Activated T-helper 17 cell treated with anti-CD3 and anti-CD28 coated beads, Interleukin-2, amount 50 U/mL, for 72 hours (primary cell): ENCODE data around the gene GHDC. TPM values are rescaled to one million over a fixed set of nuclear protein-coding genes. Genes with fewer than 3 reads are reported as not detected.

Experiments used
- ATAC-seq: fragments of 150-1000 bp; cut with Tn5 transposase; replicated peaks from 2 replicates; pipeline ENCODE4 v1.10.0; 2021; ENCODE audit warnings: mild to moderate bottlenecking, moderate library complexity
- H3K27ac Mint-ChIP-seq: one replicate; pipeline ENCODE4 v1.8.0; 2022; ENCODE audit warnings: mixed read lengths
- H3K27me3 Mint-ChIP-seq: one replicate; pipeline ENCODE4 v1.8.0; 2022; ENCODE audit warnings: mixed read lengths
- H3K36me3 Mint-ChIP-seq: one replicate; pipeline ENCODE4 v1.8.0; 2022; ENCODE audit warnings: low read depth, mild to moderate bottlenecking, mixed read lengths
- H3K4me1 Mint-ChIP-seq: one replicate; pipeline ENCODE4 v1.8.0; 2022; ENCODE audit warnings: mixed read lengths
- H3K4me3 Mint-ChIP-seq: one replicate; pipeline ENCODE4 v1.8.0; 2022; ENCODE audit warnings: mild to moderate bottlenecking, mixed read lengths
- H3K9me3 Mint-ChIP-seq: one replicate; pipeline ENCODE4 v1.8.0; 2022; ENCODE audit warnings: mixed read lengths
- total RNA-seq, 2 donors: library from RNA; stranded (reverse); gene quantifications; one replicate each; pipeline ENCODE4 v1.2.3, GENCODE V29; 2022

Gene GHDC
- total RNA-seq, 2 donors from 2014 or later = 19.6 to 24.5 TPM

DNA sequence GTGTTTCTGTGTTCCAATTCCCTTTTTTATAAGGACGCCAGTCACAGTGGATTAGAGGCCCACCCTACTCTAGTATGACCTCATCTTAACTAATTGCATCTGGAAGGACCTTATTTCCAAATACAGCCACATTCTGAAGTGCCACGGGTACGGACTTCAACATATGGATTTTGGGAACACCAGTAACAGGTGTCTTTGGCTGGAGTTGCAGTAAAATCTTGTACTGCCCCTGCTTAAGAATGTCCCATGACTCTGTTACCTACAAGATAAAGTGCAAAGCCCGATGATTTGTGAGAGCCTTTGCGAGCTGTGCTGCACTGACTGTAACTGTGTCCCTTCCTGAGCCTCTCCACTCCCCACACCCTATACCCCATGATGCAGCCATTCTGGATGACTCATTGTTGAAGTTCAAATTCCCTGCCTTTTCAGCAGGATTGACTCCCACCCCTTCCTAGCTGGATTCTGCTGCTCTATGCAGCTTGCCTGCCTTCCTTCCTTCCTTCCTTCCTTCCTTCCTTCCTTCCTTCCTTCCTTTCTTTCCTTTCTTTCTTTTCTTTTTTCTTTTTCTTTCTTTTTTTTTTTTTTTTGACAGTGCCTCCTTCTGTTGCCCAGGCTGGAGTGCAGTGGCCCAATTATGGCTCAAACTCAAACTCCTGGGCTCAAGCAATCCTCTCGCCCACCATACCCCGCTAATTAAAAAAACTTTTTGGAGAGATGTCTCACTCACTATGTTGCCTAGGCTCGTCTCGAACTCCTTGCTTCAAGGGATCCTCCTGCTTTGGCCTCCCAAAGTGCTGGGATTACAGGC lies 11.2 kb downstream of the GHDC start:
- Mint-ChIP-seq H3K27me3 (no peaks in the 10 kb centered on the region), H3K4me3 (peak overlapping the region; percentile 85), H3K36me3 (no peaks in the 10 kb centered on the region), H3K4me1 (peaks cover 26% of the 10 kb centered on the region), H3K9me3 (no peaks in the 10 kb centered on the region), H3K27ac (peak overlapping the region; percentile 82)
- ATAC-seq = no peak

DNA sequence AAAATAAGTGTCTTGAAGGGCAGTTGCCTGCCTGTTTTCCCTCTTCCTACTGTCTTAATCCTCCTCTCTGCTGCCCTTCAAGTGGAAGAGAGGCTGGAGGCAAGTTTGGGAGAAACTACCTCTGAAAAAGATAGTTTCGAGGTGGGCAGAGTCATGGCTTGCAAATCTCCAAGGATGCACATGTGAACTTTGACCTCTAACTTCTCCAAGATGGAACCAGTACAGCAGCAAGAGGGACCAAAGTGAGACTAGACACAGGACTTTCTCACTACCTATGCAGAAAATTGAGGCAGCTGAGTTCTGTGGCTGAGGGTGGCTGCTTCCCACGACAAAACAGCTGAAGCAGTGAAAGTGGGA lies 12.5 kb downstream of the GHDC start:
- no peak overlapping the region for H3K27ac Mint-ChIP-seq
- ATAC-seq = no peak
- H3K27me3 Mint-ChIP-seq = no peaks in the 10 kb centered on the region
- H3K4me3 Mint-ChIP-seq = peak overlapping the region; percentile 85
- peaks cover 26% of the 10 kb centered on the region for H3K4me1 Mint-ChIP-seq
- H3K36me3 Mint-ChIP-seq = no peaks in the 10 kb centered on the region
- H3K9me3 Mint-ChIP-seq = no peaks in the 10 kb centered on the region

DNA sequence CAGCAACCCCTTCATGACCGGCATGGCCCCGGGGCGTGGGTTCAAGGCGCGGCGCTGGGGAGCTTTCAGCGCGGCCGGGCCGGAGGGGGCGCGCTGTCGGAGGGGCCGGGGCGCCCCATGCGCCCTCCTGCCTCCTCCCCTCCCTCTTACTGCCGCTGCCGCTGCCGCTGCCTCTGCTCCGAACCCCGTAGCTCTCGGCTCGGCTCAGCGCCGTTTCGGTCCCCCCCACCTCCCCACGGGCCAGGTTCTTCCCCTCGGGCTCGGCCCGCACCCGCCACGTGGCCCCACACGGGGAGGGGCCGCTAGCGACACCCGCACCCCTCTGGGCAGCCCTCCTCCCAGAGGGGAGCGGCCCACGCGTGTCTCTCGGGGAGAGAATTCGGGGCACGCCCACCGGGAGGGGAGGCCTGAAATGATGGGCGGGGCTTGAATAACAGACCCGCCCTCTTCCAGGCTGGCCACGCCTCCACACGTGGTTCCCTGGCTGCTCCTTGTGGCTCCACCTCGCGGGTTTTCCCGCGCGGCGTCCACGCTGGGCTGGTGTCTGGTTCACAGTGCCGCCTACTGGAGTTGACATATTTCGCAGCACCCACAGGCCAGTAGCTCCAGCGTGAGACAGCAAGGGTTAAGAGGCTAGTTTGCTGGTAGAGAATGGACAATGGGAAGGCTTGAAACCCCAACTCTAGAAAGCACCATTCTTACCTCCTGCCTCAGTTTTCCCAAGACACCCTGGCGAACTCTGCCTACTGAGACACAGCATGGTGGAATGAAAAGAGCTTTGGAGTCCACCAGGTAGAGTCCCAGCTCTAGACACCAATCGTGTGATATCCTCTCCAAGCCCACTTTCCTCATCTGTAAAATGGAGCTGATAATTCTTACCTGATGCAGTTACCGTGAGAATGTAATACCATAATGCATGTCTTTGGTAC lies 13.1 kb downstream of the GHDC start, which contains the start of gene KCNH4:
TSS of gene KCNH4 (minus strand) at position 221 of the 929 bp plus-strand sequence. CDS start at position 24, 197 bp downstream.
- H3K9me3 Mint-ChIP-seq = no peaks in the 10 kb centered on the region
- no peaks in the 10 kb centered on the region for H3K36me3 Mint-ChIP-seq
- no peaks in the 10 kb centered on the region for H3K27me3 Mint-ChIP-seq

DNA sequence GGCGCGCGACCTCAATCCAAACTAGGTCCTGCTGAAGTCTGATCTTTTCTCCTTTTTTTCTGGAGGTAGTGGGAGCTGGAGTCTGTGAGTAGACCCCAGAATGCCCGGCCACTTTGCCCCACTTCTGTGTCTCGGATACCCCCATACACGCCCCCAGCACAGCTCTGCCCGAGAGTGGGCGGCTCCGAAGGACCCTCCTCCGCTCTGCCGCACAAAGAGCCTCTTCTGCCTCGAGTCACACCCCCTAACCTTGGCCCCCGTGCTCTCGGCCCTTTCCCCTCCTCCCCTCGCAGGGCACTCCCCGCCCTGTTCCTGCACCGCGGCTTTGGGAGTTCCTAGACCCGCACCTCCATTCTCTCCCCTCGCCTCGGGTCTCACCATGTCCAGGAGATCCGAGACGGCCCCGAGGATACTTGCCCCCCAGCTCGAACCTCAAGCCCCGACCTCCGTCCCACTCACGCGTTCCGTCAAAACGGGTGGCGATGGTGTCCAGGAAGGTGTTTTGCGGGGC lies 13.8 kb downstream of the GHDC start:
- peak overlapping the region; percentile 85 for H3K4me3 Mint-ChIP-seq
- H3K9me3 Mint-ChIP-seq = no peaks in the 10 kb centered on the region
- no peaks in the 10 kb centered on the region for H3K27me3 Mint-ChIP-seq
- H3K27ac Mint-ChIP-seq = no peak overlapping the region
- peaks cover 26% of the 10 kb centered on the region for H3K4me1 Mint-ChIP-seq
- peaks cover 5% of the 10 kb centered on the region for H3K36me3 Mint-ChIP-seq
- no peak for ATAC-seq

More for the DNA sequence above, 13.1 kb downstream of the GHDC start, which contains the start of gene KCNH4:
- H3K27ac Mint-ChIP-seq = no peak within 1 kb of the TSS
- ATAC-seq = peak; percentile 60
- peak within 1 kb of the TSS; percentile 85 for H3K4me3 Mint-ChIP-seq
- H3K4me1 Mint-ChIP-seq = peaks cover 26% of the 10 kb centered on the region

DNA sequence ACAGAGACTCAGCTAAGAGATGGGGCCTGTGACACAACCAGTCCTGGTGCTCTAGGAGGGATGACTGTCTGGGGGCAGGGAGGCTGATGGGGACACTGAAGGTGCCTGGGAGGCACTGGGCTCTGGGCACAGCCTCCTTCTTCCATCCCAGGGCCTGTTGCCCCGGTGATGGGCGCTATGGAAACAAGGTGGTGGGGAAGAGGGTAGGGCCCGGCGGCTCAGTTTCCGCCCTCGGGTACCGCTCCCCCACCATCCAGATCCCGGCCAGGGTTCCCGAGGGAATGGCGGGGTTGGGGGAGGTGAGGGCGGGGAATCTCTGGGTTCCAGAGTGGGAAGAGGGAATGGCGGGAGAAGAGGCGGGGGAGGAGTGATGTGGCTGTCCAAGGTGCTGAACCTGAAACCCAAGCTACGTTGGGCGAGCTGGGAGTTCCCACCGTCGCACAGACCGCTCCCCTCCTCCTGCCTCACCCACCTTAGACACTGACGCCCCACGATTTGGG lies 14.3 kb downstream of the GHDC start:
- peaks cover 5% of the 10 kb centered on the region for H3K36me3 Mint-ChIP-seq
- ATAC-seq = no peak
- no peak overlapping the region for H3K27ac Mint-ChIP-seq
- H3K27me3 Mint-ChIP-seq = no peaks in the 10 kb centered on the region
- peak overlapping the region; percentile 85 for H3K4me3 Mint-ChIP-seq
- H3K9me3 Mint-ChIP-seq = no peaks in the 10 kb centered on the region
- H3K4me1 Mint-ChIP-seq = peaks cover 26% of the 10 kb centered on the region

DNA sequence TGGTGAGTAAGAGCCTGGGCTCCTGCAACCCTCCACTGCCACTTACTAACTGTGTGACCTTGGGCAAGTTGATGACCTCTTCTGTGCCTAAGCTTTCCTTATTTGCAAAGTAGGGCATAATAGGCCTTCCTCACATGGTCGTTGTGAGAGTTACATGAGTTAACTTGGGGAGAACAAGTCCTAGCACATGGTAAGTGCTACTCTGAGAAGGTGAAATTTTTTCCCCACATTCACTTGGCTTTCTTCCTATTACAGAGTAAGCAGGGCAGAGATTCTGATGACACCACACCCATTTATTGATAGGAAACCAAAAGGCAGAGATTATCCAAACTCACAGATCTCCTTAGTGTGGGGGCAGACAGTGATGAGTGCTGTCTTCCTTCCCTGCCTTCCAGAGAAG lies 15.0 kb downstream of the GHDC start:
- H3K27me3 Mint-ChIP-seq = no peaks in the 10 kb centered on the region
- peaks cover 5% of the 10 kb centered on the region for H3K36me3 Mint-ChIP-seq
- no peak for ATAC-seq
- no peaks in the 10 kb centered on the region for H3K9me3 Mint-ChIP-seq
- H3K27ac Mint-ChIP-seq = no peak overlapping the region
- peak overlapping the region; percentile 85 for H3K4me3 Mint-ChIP-seq
- H3K4me1 Mint-ChIP-seq = peaks cover 26% of the 10 kb centered on the region

DNA sequence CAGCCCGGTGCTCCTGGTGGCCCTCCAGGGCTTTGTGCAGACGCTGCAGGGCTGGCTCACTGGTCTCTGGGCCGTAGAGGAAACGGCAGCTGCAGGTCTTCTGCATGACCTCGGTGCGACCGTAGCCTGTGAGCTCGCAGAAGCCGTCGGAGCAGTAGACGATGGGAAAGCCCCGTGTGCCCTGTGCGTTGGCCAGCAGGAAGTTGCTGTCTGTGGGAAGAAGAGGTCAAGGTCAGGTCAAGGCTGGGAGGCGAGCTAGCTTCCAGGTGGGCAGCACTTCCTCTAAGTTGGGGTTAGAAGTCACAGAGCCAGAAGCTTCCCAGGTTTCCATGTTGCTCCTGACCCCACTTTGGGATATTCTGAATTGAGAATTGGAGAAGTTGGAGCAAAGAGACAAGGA lies 15.5 kb downstream of the GHDC start:
- ATAC-seq = peak; percentile 31
- peaks cover 5% of the 10 kb centered on the region for H3K36me3 Mint-ChIP-seq
- peak overlapping the region; percentile 85 for H3K4me3 Mint-ChIP-seq
- H3K27ac Mint-ChIP-seq = no peak overlapping the region
- H3K27me3 Mint-ChIP-seq = no peaks in the 10 kb centered on the region
- H3K4me1 Mint-ChIP-seq = peaks cover 25% of the 10 kb centered on the region
- H3K9me3 Mint-ChIP-seq = no peaks in the 10 kb centered on the region

DNA sequence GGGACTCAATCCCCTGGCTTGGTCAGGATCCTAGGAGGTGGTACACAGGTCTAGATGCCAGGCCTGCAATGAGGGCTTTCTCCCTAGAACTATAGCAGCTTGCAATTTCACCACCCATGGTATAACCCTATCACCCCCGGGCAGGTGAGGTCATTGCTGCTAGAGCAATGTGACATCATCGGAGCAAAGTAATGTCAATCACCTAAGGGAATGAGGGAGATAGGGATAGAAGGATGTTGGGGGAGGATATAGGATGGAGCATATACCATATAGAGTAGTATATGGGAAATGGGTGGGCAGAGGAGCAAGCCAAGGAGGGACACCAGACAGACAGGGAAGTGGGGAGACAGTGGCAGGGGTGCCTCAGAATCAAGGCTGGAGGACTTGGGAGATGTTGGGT lies 16.6 kb downstream of the GHDC start:
- no peak overlapping the region for H3K4me3 Mint-ChIP-seq
- H3K27me3 Mint-ChIP-seq = no peaks in the 10 kb centered on the region
- H3K9me3 Mint-ChIP-seq = no peaks in the 10 kb centered on the region
- peaks cover 5% of the 10 kb centered on the region for H3K36me3 Mint-ChIP-seq
- peaks cover 19% of the 10 kb centered on the region for H3K4me1 Mint-ChIP-seq
- ATAC-seq = no peak
- H3K27ac Mint-ChIP-seq = no peak overlapping the region

DNA sequence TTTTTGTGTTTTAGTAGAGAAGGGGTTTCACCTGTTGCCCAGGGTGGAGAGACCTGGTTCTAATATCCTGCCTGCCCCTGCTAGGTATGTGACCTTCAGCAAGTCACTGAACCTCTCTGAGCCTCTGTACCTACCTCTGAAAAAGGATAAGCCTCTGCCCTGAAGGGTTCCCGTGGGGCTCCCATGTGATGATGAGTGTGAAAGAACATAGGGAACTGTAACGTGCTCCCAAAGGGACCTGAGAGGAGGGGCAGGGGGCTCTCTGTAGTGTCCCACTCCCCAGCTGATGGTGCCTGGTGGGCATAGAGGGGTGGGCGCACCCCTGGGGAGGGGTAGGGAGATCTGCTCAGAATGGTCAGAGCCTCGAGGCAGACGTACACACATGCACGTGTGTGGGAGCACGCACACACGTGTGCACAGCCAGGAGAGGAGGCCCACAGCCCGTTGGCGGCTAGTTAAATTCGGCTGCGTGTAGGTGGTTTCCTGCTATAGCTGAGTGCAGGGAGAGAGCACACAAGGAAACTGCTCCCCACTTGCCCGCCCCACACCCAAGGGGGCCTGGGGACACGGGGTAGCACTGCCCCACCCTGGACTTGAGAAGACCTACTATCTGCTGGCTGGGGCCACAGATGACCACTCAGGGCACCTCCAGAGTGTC lies 20.0 kb downstream of the GHDC start:
- Mint-ChIP-seq H3K27ac (no peak overlapping the region), H3K4me3 (no peak overlapping the region), H3K27me3 (no peaks in the 10 kb centered on the region), H3K36me3 (peaks cover 5% of the 10 kb centered on the region), H3K9me3 (no peaks in the 10 kb centered on the region), H3K4me1 (peaks cover 10% of the 10 kb centered on the region)
- ATAC-seq = peak; percentile 11

DNA sequence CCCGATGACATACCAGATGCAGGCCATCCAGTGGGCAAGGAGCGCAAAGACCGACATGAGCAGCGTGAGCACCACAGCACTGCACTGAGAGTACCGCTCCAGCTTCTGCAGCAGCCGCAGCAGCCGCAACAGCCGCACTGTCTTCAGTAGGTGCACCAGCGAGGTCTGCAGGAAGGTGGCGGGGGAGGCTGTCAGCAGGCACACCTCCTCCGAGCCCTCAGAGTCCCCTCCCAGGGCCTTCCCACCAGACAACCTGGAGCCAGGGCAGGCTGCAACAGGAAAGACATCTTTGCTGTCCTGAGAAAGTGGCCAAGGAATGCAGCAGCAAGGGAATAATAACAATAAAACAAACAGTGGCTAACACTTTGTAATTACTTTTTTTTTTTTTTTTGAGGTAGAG lies 22.5 kb downstream of the GHDC start:
- Mint-ChIP-seq H3K27me3 (no peaks in the 10 kb centered on the region), H3K36me3 (peaks cover 5% of the 10 kb centered on the region), H3K9me3 (no peaks in the 10 kb centered on the region), H3K4me3 (no peak overlapping the region), H3K27ac (no peak overlapping the region), H3K4me1 (peaks cover 3% of the 10 kb centered on the region)
- no peak for ATAC-seq

DNA sequence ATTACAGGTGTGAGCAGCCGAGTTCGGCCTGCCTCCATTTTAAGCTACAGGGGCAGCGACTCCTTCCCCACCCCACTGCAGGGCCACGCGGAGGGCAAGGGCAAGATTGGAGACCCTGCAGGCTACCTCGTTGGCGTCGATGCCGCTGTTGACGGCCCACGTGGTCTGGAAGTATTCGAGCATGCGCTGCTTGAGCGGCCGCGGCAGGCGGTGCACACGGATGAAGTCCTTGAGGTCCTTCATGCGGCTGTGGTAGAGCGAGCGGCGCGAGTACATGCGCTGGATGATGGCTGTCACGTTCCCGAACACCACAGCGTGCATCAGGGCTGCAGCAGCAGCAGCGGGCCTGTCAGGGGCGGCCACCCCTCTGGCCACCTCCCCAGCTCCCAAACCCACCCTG lies 24.9 kb downstream of the GHDC start:
- Mint-ChIP-seq H3K27me3 (no peaks in the 10 kb centered on the region), H3K36me3 (no peaks in the 10 kb centered on the region), H3K27ac (no peak overlapping the region), H3K4me3 (no peak overlapping the region), H3K9me3 (no peaks in the 10 kb centered on the region), H3K4me1 (peaks cover 3% of the 10 kb centered on the region)
- no peak for ATAC-seq

DNA sequence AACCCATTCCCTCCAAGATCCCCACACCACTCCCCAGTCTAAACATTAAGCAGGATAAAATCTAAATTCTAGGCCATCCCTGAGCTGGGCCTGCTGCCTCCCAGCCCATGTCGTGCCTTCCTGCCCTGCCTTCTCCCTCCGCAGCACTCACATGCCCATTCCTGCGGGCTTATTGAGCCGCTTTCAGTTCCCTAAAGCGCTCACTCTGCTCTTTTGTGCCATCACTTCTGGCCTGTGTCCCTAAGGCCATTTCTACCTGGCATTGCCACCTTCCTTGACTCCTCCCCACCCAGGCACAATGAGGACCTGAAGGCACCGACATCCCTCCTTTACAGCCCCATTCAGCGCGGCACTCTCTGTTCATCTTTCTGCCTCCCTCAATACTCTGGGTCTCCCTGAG lies 26.5 kb downstream of the GHDC start:
- ATAC-seq = no peak
- Mint-ChIP-seq H3K9me3 (no peaks in the 10 kb centered on the region), H3K4me3 (no peak overlapping the region), H3K4me1 (peaks cover 8% of the 10 kb centered on the region), H3K36me3 (no peaks in the 10 kb centered on the region), H3K27me3 (no peaks in the 10 kb centered on the region), H3K27ac (peak overlapping the region; percentile 5)

DNA sequence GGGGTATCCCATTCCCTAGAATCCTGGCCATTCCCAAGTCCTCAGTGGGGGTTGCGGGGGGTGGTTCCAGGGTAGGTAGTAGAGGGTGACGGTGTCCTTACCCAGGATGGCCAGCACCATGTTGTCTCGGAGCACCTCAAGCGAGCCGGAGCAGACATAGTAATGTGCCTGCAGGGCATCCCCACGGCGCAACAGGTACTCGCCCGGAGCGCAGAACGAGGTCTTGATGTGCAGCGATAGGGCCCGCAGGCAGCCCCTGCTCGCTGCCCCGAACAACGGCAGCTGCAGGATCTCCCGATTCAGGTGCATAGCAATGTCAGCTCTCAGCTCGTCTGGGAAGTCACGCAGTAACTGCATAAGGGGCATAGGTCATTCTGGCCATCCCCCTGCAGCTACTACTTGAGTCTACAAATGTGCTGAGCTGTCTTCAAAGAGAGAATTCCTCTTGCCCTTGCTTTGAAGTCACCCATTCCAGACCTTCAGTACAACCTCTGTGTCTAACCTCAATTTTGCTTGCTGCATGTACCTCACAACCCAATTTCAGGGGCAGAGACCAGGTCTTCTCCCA lies 28.0 kb downstream of the GHDC start:
- Mint-ChIP-seq H3K27ac (no peak overlapping the region), H3K4me3 (no peak overlapping the region), H3K4me1 (peaks cover 8% of the 10 kb centered on the region), H3K36me3 (no peaks in the 10 kb centered on the region), H3K9me3 (no peaks in the 10 kb centered on the region), H3K27me3 (no peaks in the 10 kb centered on the region)
- no peak for ATAC-seq

DNA sequence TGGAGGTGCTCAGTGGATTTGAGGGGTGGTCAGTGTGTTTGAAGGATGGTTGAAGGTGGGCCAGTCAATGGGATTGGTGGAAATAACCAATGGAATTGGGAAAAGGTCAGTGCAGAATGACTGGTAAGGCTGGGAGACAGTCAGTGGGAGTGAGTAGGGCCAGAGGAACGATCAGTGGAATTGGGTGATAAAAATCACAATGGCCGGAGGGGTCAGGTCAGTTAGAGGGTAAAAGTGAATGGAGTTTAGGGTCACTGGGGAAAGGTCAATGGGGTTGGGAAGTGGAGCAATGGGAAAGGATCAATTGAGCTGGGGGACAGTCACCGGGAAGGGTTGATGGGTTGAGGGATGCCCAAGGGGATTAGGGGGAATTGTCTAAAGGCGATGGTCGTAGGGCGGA lies 28.5 kb downstream of the GHDC start:
- H3K27ac Mint-ChIP-seq = no peak overlapping the region
- no peaks in the 10 kb centered on the region for H3K27me3 Mint-ChIP-seq
- H3K9me3 Mint-ChIP-seq = no peaks in the 10 kb centered on the region
- no peaks in the 10 kb centered on the region for H3K36me3 Mint-ChIP-seq
- ATAC-seq = no peak
- H3K4me3 Mint-ChIP-seq = no peak overlapping the region
- H3K4me1 Mint-ChIP-seq = peaks cover 8% of the 10 kb centered on the region
